Measurements from ENCODE around the gene RABEPK.

DNA sequence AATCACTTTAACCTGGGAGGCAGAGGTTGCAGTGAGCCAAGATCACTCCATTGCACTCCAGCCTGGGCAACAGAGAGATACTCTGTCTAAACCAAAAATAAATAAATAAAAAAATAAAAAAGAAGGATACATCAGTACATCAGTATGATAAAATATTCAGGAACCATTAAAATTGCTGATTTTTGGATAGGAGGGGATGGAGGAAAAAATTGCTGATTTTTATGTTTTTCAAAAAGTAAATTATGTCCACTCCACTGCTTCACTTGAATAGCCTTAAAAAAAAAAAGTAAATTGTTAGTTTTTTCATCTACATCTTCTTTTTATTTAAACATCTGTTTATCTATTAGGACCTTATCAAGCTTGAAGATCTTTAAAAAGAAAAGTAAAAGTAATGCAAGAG is 53.9 kb downstream of the RABEPK start:
- TF ChIP-seq POLR2A (IDR thresholded peaks at IDR 0.05; ENCODE audit: low read depth, low read length) (no peak), POLR2AphosphoS5 (IDR thresholded peaks at IDR 0.05; ENCODE audit: low read depth, low read length) (no peak), TAF1 (IDR thresholded peaks at IDR 0.05; ENCODE audit: borderline replicate concordance, low read depth, low read length) (no peak)

All from GM12892 (cell line).